DOHH2 (cell line): ENCODE measurements around the gene SEZ6L2.

Source experiments
- H3F3A ChIP-seq: fragments of 200-600 bp; sonication (generic), shearing (Covaris generic); 2 replicates; pipeline ENCODE4 v1.6.0; 2016; ENCODE audit warnings: antibody characterized with exemption, mild to moderate bottlenecking; ENCODE audit not compliant: control insufficient read depth, insufficient read depth
- H3K27ac ChIP-seq: fragments of 200-600 bp; sonication (generic); 2 replicates; pipeline ENCODE4 v1.5.1; 2014; ENCODE audit warnings: low read depth, mild to moderate bottlenecking, low read length, moderate library complexity
- H3K27me3 ChIP-seq: fragments of 200-600 bp; sonication (generic); 2 replicates; pipeline ENCODE4 v1.6.1; 2014; ENCODE audit warnings: mild to moderate bottlenecking, low read length, mixed read lengths; ENCODE audit not compliant: control insufficient read depth
- H3K36me3 ChIP-seq: fragments of 200-600 bp; sonication (generic); 2 replicates; pipeline ENCODE4 v1.6.1; 2014; ENCODE audit warnings: mild to moderate bottlenecking, low read length, moderate library complexity, mixed read lengths; ENCODE audit not compliant: control insufficient read depth
- H3K4me1 ChIP-seq: fragments of 200-600 bp; sonication (generic); 2 replicates; pipeline ENCODE4 v1.6.1; 2014; ENCODE audit warnings: mild to moderate bottlenecking, low read length, mixed read lengths; ENCODE audit not compliant: control insufficient read depth
- H3K4me2 ChIP-seq: fragments of 200-600 bp; sonication (generic); 2 replicates; pipeline ENCODE4 v1.6.0; 2014; ENCODE audit warnings: mild to moderate bottlenecking, low read length, moderate library complexity
- H3K4me3 ChIP-seq: fragments of 200-600 bp; sonication (generic); 2 replicates; pipeline ENCODE4 v1.5.1; 2014; ENCODE audit warnings: mild to moderate bottlenecking, low read length, mixed read lengths
- H3K79me2 ChIP-seq: fragments of 200-600 bp; sonication (generic); 2 replicates; pipeline ENCODE4 v1.6.1; 2014; ENCODE audit warnings: mild to moderate bottlenecking, low read length, mixed read lengths; ENCODE audit not compliant: control insufficient read depth
- H3K9me2 ChIP-seq: fragments of 200-600 bp; sonication (generic); replicated peaks from 2 replicates; pipeline ENCODE4 v1.6.1; 2014; ENCODE audit warnings: mild to moderate bottlenecking, low read length, mixed read lengths; ENCODE audit not compliant: control insufficient read depth
- H3K9me3 ChIP-seq: fragments of 200-600 bp; sonication (generic); 2 replicates; pipeline ENCODE4 v1.6.1; 2014; ENCODE audit warnings: antibody characterized with exemption, low read length, mixed read lengths; ENCODE audit not compliant: control insufficient read depth, insufficient read depth
- H4K20me1 ChIP-seq: fragments of 200-600 bp; sonication (generic); 2 replicates; pipeline ENCODE4 v1.6.0; 2014; ENCODE audit warnings: low read depth, mild to moderate bottlenecking, antibody characterized with exemption, low read length, moderate library complexity; ENCODE audit not compliant: control insufficient read depth, insufficient read depth
- EZH2phosphoT487 ChIP-seq: fragments of 200-600 bp; sonication (generic); IDR thresholded peaks from 2 replicates; pipeline ENCODE4 v1.6.1; 2017; ENCODE audit warnings: borderline replicate concordance, mild to moderate bottlenecking, antibody characterized with exemption, low read length, moderate library complexity, mixed read lengths
- TF ChIP-seq, protein P1 (sequence below): fragments of 200-600 bp; sonication (generic); IDR thresholded peaks from one replicate; pipeline ENCODE4 v1.5.1; 2014; ENCODE audit warnings: antibody characterized with exemption, mild to moderate bottlenecking, low read depth, low read length; ENCODE audit not compliant: poor library complexity, severe bottlenecking

The SEZ6L2 gene

DNA sequence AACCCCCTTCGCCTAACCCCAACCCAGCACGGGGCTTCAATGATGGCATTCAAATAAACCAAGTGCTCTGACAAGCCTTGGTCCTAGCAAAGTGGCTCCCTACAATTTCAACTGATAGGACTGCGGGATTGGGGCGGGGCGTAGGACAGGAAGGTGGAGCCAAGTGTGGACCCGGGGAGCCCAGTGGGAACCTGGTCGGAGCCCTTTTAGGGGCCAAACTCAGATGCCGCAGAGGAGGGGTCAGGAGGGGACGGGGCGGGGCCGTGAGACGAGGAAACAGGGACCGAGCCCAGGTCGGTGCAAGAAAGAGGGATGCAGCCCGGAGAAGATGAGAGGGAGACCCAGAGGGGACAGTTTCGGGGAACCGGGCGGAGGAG lies 23.1 kb downstream of the SEZ6L2 start:
- TF ChIP-seq, protein P1, sequence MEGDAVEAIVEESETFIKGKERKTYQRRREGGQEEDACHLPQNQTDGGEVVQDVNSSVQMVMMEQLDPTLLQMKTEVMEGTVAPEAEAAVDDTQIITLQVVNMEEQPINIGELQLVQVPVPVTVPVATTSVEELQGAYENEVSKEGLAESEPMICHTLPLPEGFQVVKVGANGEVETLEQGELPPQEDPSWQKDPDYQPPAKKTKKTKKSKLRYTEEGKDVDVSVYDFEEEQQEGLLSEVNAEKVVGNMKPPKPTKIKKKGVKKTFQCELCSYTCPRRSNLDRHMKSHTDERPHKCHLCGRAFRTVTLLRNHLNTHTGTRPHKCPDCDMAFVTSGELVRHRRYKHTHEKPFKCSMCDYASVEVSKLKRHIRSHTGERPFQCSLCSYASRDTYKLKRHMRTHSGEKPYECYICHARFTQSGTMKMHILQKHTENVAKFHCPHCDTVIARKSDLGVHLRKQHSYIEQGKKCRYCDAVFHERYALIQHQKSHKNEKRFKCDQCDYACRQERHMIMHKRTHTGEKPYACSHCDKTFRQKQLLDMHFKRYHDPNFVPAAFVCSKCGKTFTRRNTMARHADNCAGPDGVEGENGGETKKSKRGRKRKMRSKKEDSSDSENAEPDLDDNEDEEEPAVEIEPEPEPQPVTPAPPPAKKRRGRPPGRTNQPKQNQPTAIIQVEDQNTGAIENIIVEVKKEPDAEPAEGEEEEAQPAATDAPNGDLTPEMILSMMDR: no peak
- no peak for TF ChIP-seq EZH2phosphoT487
- Histone ChIP-seq H3K27ac (no peak overlapping the region), H3K79me2 (no peaks in the 10 kb centered on the region), H3K4me3 (no peak overlapping the region), H3K9me2 (no peaks in the 10 kb centered on the region), H3K9me3 (no peaks in the 10 kb centered on the region), H3F3A (no peaks in the 10 kb centered on the region), H3K36me3 (no peaks in the 10 kb centered on the region), H3K4me2 (no peak overlapping the region), H3K27me3 (no peaks in the 10 kb centered on the region), H4K20me1 (no peaks in the 10 kb centered on the region), H3K4me1 (peaks cover 9% of the 10 kb centered on the region)

DNA sequence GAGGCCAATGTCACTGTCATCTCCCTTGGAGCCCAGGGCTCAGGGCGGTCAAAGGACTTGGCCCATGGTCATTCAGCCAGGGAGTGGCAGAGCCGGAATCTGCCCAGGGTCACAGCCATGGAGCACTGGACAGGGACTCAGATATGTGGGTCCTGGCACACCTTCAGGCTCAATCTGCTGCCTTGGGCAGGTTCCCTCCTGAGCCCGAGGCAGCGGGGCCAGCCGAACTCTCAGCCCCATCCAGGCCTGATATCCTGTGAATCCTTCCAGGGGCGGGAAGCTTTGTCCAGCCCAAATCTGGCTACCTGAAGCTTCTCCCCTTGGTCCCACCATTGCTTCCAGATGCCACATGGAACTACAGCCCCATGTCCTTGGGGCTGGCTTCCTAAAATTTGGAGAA lies 24.1 kb downstream of the SEZ6L2 start:
- H3F3A ChIP-seq: no peaks in the 10 kb centered on the region
- no peak overlapping the region for H3K4me2 ChIP-seq
- TF ChIP-seq, protein P1: no peak
- no peak for TF ChIP-seq EZH2phosphoT487

DNA sequence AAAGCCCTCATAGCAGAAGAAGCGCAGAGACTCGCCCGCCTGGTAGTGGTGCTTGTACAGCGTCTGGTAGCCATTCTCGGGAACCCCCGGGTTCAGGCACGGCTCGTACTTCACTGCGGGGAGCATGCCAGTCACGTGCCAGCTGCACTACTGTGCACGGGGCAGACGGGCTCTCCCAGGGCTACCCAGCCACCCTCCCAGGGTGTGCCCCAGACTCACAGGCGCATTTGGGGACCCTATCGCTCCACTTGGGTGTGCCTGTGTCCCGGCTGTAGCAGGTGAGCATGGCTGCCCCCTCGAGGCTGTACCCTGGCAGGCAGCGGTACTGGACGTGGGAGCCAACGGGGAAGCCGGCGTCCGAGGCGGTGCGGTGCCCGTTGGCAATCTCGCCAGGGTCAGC lies 26.0 kb downstream of the SEZ6L2 start:
- Histone ChIP-seq H3F3A (no peaks in the 10 kb centered on the region), H3K9me2 (no peaks in the 10 kb centered on the region), H3K79me2 (no peaks in the 10 kb centered on the region), H3K4me1 (peaks cover 9% of the 10 kb centered on the region), H3K27ac (no peak overlapping the region), H3K27me3 (no peaks in the 10 kb centered on the region), H3K36me3 (no peaks in the 10 kb centered on the region), H3K9me3 (no peaks in the 10 kb centered on the region), H3K4me2 (no peak overlapping the region), H3K4me3 (no peak overlapping the region), H4K20me1 (no peaks in the 10 kb centered on the region)
- TF ChIP-seq, protein P1: no peak
- TF ChIP-seq EZH2phosphoT487: no peak

More for the DNA sequence above, 24.1 kb downstream of the SEZ6L2 start:
- no peaks in the 10 kb centered on the region for H3K27me3 ChIP-seq
- no peaks in the 10 kb centered on the region for H3K79me2 ChIP-seq
- no peaks in the 10 kb centered on the region for H3K36me3 ChIP-seq
- H4K20me1 ChIP-seq: no peaks in the 10 kb centered on the region
- no peaks in the 10 kb centered on the region for H3K9me2 ChIP-seq
- H3K9me3 ChIP-seq: no peaks in the 10 kb centered on the region
- H3K27ac ChIP-seq: no peak overlapping the region
- no peak overlapping the region for H3K4me3 ChIP-seq
- peaks cover 9% of the 10 kb centered on the region for H3K4me1 ChIP-seq
